Endothelial cell of umbilical vein (primary cell): ENCODE measurements around the gene CAPN12. TPM values are rescaled to one million over a fixed set of nuclear protein-coding genes. Genes with fewer than 3 reads are reported as not detected.

Experiments used
- BruUV-seq: library from RNA; stranded (reverse); fragments of 400-500 nt; replicated peaks from 2 replicates; lab custom pipeline; 2021; lab: Mats Ljungman, UMichigan
- CTCF ChIA-PET: fragments of 300-600, 350-600 bp; sonication (Branson Sonifier 250); formaldehyde crosslinking; loops from one replicate; lab custom pipeline; 2021; ENCODE audit warnings: antibody characterized with exemption, inconsistent platforms; lab: Charles Lee
- POLR2A ChIA-PET: fragments of 300-600, 350-600 bp; sonication (Branson Sonifier 250); formaldehyde crosslinking; loops from one replicate; lab custom pipeline; 2021; ENCODE audit warnings: antibody characterized with exemption, inconsistent platforms; lab: Charles Lee
- DNase-seq: peaks from one replicate; pipeline ENCODE4 v3.0.0-alpha.2; 2011; ENCODE audit warnings: low read depth, low spot score
- FAIRE-seq: peaks from 2 replicates; lab custom pipeline; 2011; peaks lifted over from hg19 to GRCh38; lab: Jason Lieb, UNC
- H2AFZ ChIP-seq: 2 replicates; pipeline ENCODE4 v1.6.0; 2012; ENCODE audit warnings: low read depth, low read length, control low read depth, inconsistent platforms
- H3K27ac ChIP-seq: 2 replicates; pipeline ENCODE4 v1.5.1; 2011; ENCODE audit warnings: low read depth, mild to moderate bottlenecking, control low read depth, low read length, moderate library complexity; ENCODE audit not compliant: insufficient read depth
- H3K27me3 ChIP-seq, 2 experiments: 2 replicates each; pipeline versions ENCODE4 v1.6.0 to v1.6.1; 2011; ENCODE audit warnings: low read length in 2 of 2, mixed read lengths in 1 of 2; ENCODE audit not compliant: control insufficient read depth in 2 of 2, insufficient read depth in 2 of 2
- H3K36me3 ChIP-seq, 2 experiments: 2 replicates in 1 of 2; 3 replicates in 1 of 2; pipeline ENCODE4 v1.5.1; 2011; ENCODE audit warnings: low read length in 2 of 2, mild to moderate bottlenecking in 1 of 2, moderate library complexity in 1 of 2; ENCODE audit not compliant: control insufficient read depth in 2 of 2, insufficient read depth in 2 of 2; ENCODE audit errors: extremely low read depth in 1 of 2
- H3K4me1 ChIP-seq: 3 replicates; pipeline ENCODE4 v1.5.1; 2011; ENCODE audit warnings: mild to moderate bottlenecking, low read length; ENCODE audit not compliant: control insufficient read depth, insufficient read depth; ENCODE audit errors: extremely low read depth
- H3K4me2 ChIP-seq: 2 replicates; pipeline ENCODE4 v1.6.1; 2011; ENCODE audit warnings: low read length, control low read depth, mixed read lengths; ENCODE audit not compliant: insufficient read depth
- H3K4me3 ChIP-seq, 3 experiments: fragments of 200-600 bp in 1 of 3; sonication (generic), shearing (Covaris generic) in 1 of 3; replicated peaks in 1 of 3; 2 replicates each; pipeline ENCODE4 v1.5.1; 2011 to 2016; ENCODE audit warnings: control low read depth in 3 of 3, low read length in 3 of 3, mild to moderate bottlenecking in 2 of 3, inconsistent platforms in 1 of 3, low read depth in 1 of 3, moderate library complexity in 1 of 3; ENCODE audit not compliant: insufficient read depth in 1 of 3
- H3K79me2 ChIP-seq: 2 replicates; pipeline ENCODE4 v1.6.0; 2012; ENCODE audit warnings: low read length, inconsistent platforms; ENCODE audit not compliant: control insufficient read depth, insufficient read depth
- H3K9ac ChIP-seq: replicated peaks from 2 replicates; pipeline ENCODE3; 2011; ENCODE audit warnings: low read length, control low read depth; ENCODE audit not compliant: insufficient read depth; ENCODE audit errors: extremely low read depth
- H3K9me1 ChIP-seq: replicated peaks from 3 replicates; pipeline ENCODE4 v1.6.0; 2011; ENCODE audit warnings: mild to moderate bottlenecking, low read length; ENCODE audit not compliant: control insufficient read depth, insufficient read depth; ENCODE audit errors: extremely low read depth
- H3K9me3 ChIP-seq: replicated peaks from 2 replicates; pipeline ENCODE4 v1.5.1; 2012; ENCODE audit warnings: low read length, inconsistent platforms; ENCODE audit not compliant: control insufficient read depth, insufficient read depth
- H4K20me1 ChIP-seq: replicated peaks from 2 replicates; pipeline ENCODE3; 2011; ENCODE audit warnings: mild to moderate bottlenecking, low read length; ENCODE audit not compliant: control insufficient read depth, insufficient read depth; ENCODE audit errors: extremely low read depth
- EZH2 ChIP-seq: IDR thresholded peaks from 2 replicates; pipeline ENCODE4 v1.6.1; 2012; ENCODE audit warnings: borderline replicate concordance, low read depth, mild to moderate bottlenecking, moderate library complexity, low read length, inconsistent platforms; ENCODE audit not compliant: severe bottlenecking
- FOS ChIP-seq: IDR thresholded peaks from 2 replicates; pipeline ENCODE4 v1.6.1; 2011; ENCODE audit warnings: mild to moderate bottlenecking, low read length, moderate library complexity, borderline replicate concordance; ENCODE audit not compliant: insufficient read depth
- GATA2 ChIP-seq: IDR thresholded peaks from 2 replicates; pipeline ENCODE4 v1.7.0; 2011; ENCODE audit warnings: low read depth, mild to moderate bottlenecking, moderate library complexity, mixed read lengths, low read length; ENCODE audit not compliant: insufficient read length, insufficient read depth
- MAX ChIP-seq: IDR thresholded peaks from 2 replicates; pipeline ENCODE4 v1.6.1; 2011; ENCODE audit not compliant: insufficient read depth, insufficient read length
- MYC ChIP-seq: IDR thresholded peaks from one replicate; pipeline ENCODE4 v1.6.1; 2011; ENCODE audit warnings: mild to moderate bottlenecking, low read depth, low read length
- POLR2A ChIP-seq: IDR thresholded peaks from 2 replicates; pipeline ENCODE4 v1.6.1; 2012; ENCODE audit warnings: low read depth, mild to moderate bottlenecking, control low read depth, low read length
- POLR2AphosphoS5 ChIP-seq: IDR thresholded peaks from 2 replicates; pipeline ENCODE4 v1.6.1; 2012; ENCODE audit warnings: low read depth, mild to moderate bottlenecking, control low read depth, low read length, moderate library complexity; ENCODE audit not compliant: insufficient read depth
- dilution Hi-C: fragments of 300-500 bp; cut with MboI; formaldehyde crosslinking; loops from one replicate; pipeline ENCODE4 v1.15.0; 2019; ENCODE audit warnings: low sequenced_read_pairs; ENCODE audit not compliant: extremely low pct_ligation_motif_present
- intact Hi-C: fragments of 100-400 bp; cut with micrococcal nuclease; formaldehyde crosslinking; loops from one replicate; pipeline ENCODE4 v1.10.0; 2022
- polyA plus RNA-seq, 4 experiments: library from polyadenylated mRNA; depleted of rRNA in 3 of 4; stranded (reverse) in 3 of 4; unstranded in 1 of 4; fragments of >200 nt; gene quantifications; 2 replicates each; pipeline versions ENCODE4 v1.2.1 to v1.2.3, GENCODE V29; 2011 to 2012; ENCODE audit warnings: missing spikeins in 1 of 4
- total RNA-seq: library from RNA; stranded (reverse); gene quantifications from 2 replicates; pipeline ENCODE4 v1.2.3, GENCODE V29; 2021
- TF ChIP-seq, protein P1 (sequence below), 2 donors: IDR thresholded peaks; 1 replicate in 1 of 2; 2 replicates in 1 of 2; pipeline ENCODE4 v1.5.1; 2011; ENCODE audit warnings: low read length in 2 of 2, mild to moderate bottlenecking in 2 of 2, moderate library complexity in 2 of 2, control low read depth in 1 of 2, inconsistent platforms in 1 of 2, low read depth in 1 of 2; ENCODE audit not compliant: insufficient read depth in 1 of 2; ENCODE audit errors: extremely low read depth in 1 of 2

Gene CAPN12
- total and polyA plus RNA-seq, 2 donors (not counting 3 experiments of a cell fraction or from before 2014, with no cell fraction given): 0.35 TPM; not detected in 1

DNA sequence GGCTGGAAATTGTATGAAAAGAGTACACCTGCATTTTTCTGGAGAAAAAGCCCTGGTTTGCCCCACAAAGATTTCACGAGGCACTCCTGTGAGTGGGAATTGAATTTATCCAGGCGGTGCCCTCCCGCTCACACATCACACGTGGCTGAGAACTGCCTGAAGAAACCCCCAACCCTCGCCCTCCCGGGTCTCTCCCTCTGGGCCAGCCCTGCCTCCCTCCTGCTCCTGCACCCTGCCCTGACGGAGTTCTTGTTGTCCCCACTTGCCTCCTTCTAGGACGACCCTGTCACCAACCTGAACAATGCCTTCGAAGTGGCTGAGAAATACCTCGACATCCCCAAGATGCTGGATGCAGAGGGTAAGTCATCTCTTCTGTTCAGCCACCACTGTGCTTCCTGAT, 35.2 kb downstream of the CAPN12 start:
- Histone ChIP-seq H3K9ac (no peak overlapping the region), H4K20me1 (no peaks in the 10 kb centered on the region), H3K4me1 (peaks cover 30% of the 10 kb centered on the region), H3K4me3 (no peak overlapping the region), H3K79me2 (peaks cover 20% of the 10 kb centered on the region), H3K9me3 (no peaks in the 10 kb centered on the region), H3K27me3 (no peaks in the 10 kb centered on the region), H3K4me2 (no peak overlapping the region), H2AFZ (no peak overlapping the region), H3K36me3 (peaks cover 29 to 82% of the 10 kb centered on the region in 2 experiments), H3K9me1 (no peaks in the 10 kb centered on the region), H3K27ac (no peak overlapping the region)
- TF ChIP-seq, protein P1, sequence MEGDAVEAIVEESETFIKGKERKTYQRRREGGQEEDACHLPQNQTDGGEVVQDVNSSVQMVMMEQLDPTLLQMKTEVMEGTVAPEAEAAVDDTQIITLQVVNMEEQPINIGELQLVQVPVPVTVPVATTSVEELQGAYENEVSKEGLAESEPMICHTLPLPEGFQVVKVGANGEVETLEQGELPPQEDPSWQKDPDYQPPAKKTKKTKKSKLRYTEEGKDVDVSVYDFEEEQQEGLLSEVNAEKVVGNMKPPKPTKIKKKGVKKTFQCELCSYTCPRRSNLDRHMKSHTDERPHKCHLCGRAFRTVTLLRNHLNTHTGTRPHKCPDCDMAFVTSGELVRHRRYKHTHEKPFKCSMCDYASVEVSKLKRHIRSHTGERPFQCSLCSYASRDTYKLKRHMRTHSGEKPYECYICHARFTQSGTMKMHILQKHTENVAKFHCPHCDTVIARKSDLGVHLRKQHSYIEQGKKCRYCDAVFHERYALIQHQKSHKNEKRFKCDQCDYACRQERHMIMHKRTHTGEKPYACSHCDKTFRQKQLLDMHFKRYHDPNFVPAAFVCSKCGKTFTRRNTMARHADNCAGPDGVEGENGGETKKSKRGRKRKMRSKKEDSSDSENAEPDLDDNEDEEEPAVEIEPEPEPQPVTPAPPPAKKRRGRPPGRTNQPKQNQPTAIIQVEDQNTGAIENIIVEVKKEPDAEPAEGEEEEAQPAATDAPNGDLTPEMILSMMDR (IDR thresholded peaks at IDR 0.05; ENCODE audit: extremely low read depth in 1 of 2, insufficient read depth in 1 of 2, low read depth in 1 of 2, low read length in 2 of 2): no peak
- TF ChIP-seq EZH2: no peak
- no peak for TF ChIP-seq GATA2
- no peak for TF ChIP-seq MAX
- TF ChIP-seq FOS: no peak
- TF ChIP-seq MYC: no peak
- TF ChIP-seq POLR2AphosphoS5: no peak
- no peak for TF ChIP-seq POLR2A
- CTCF ChIA-PET: no interaction called here
- DNase-seq: no peak
- intact Hi-C loops: loop anchor here (10.0 kb wide), 1 partner anchor 304 kb away; the partner anchor contains the start of gene FAM98C
- no peak for FAIRE-seq
- POLR2A ChIA-PET: no interaction called here
- no TSS peak for BruUV-seq
- dilution Hi-C loops: no loop called here
